ENCODE measurements around the gene FBXO38. TPM values are rescaled to one million over a fixed set of nuclear protein-coding genes. Genes with fewer than 3 reads are reported as not detected.

Gene FBXO38
- total and polyA plus RNA-seq, 2 of the 13 experiments (the other 11 are each of a cell fraction or from before 2014, with no cell fraction given) = 24.8 to 35.9 TPM

GRCh38 chr5:148383564-148384379, at the start of gene FBXO38 (continued):
- no peak for TF ChIP-seq ETS1 (CRISPR knock-in tag; IDR thresholded peaks at IDR 0.05)
- 0 out of 2 replicates have a peak, but pooled peaks have one; percentile 42 for TF ChIP-seq ZKSCAN8 (CRISPR knock-in tag; IDR thresholded peaks at IDR 0.05; ENCODE audit: borderline replicate concordance)
- TF ChIP-seq ARNTL (CRISPR knock-in tag; IDR thresholded peaks at IDR 0.05) = 0 out of 2 replicates have a peak, but pooled peaks have one; percentile 18
- TF ChIP-seq BRCA1 (CRISPR knock-in tag; IDR thresholded peaks at IDR 0.05) = peak; percentile 77; the same call in 1 of the 2 replicates
- TF ChIP-seq ZFAT (CRISPR knock-in tag; conservative IDR thresholded peaks at IDR 0.05) = no peak
- 0 out of 4 replicates have a peak, but pooled peaks of 1 of the 2 experiments have one; percentile 30 for TF ChIP-seq KLF16 (CRISPR knock-in tag; IDR thresholded peaks at IDR 0.05)
- TF ChIP-seq PITX1 (CRISPR knock-in tag; IDR thresholded peaks at IDR 0.05) = peak; percentile 12; the same call in 1 of the 2 replicates
- peak; percentile 96 for TF ChIP-seq TARDBP (CRISPR knock-in tag; IDR thresholded peaks at IDR 0.05)
- no peak for TF ChIP-seq ZXDC (CRISPR knock-in tag; IDR thresholded peaks at IDR 0.05)
- no peak for TF ChIP-seq ZBTB39 (CRISPR knock-in tag; IDR thresholded peaks at IDR 0.05)
- TF ChIP-seq ZNF841 (CRISPR knock-in tag; IDR thresholded peaks at IDR 0.05; ENCODE audit: borderline replicate concordance) = peak; percentile 26; the same call in 1 of the 2 replicates
- no peak for TF ChIP-seq MTF1 (CRISPR knock-in tag; IDR thresholded peaks at IDR 0.05)
- no peak for TF ChIP-seq ZNF260 (CRISPR knock-in tag; IDR thresholded peaks at IDR 0.05; ENCODE audit: borderline replicate concordance, low read depth)
- peak; percentile 74; the same call in 1 of the 2 replicates for TF ChIP-seq ZNF777 (CRISPR knock-in tag; IDR thresholded peaks at IDR 0.05)
- no peak for TF ChIP-seq ZNF816 (CRISPR knock-in tag; IDR thresholded peaks at IDR 0.05; ENCODE audit: borderline replicate concordance)
- TF ChIP-seq ZNF18 (CRISPR knock-in tag; IDR thresholded peaks at IDR 0.05; ENCODE audit: insufficient replicate concordance) = no peak
- no peak; the same call in 1 of the 2 replicates for TF ChIP-seq KLF15 (CRISPR knock-in tag; IDR thresholded peaks at IDR 0.05; ENCODE audit: borderline replicate concordance)
- peak; percentile 93; the same call in 1 of the 2 replicates for TF ChIP-seq ELF4 (CRISPR knock-in tag; IDR thresholded peaks at IDR 0.05; ENCODE audit: borderline replicate concordance)

All from HepG2 (cell line).